Astrocyte of the cerebellum (primary cell): Measurements from ENCODE around the gene EHD3.

Source experiments
- DNase-seq: peaks from one replicate; pipeline ENCODE4 v3.0.0-alpha.2; 2011; ENCODE audit warnings: low read depth
- H3K4me3 ChIP-seq: 2 replicates; pipeline ENCODE4 v1.5.1; 2011; ENCODE audit warnings: mild to moderate bottlenecking, low read depth, low read length, moderate library complexity
- in situ Hi-C: cut with HindIII; loops from 2 replicates; pipeline ENCODE4 v1.10.0; 2017; ENCODE audit warnings: low sequenced_read_pairs
- TF ChIP-seq, protein P1 (sequence below): IDR thresholded peaks from 2 replicates; pipeline ENCODE4 v1.5.1; 2012; ENCODE audit warnings: low read length, low read depth, moderate library complexity, mild to moderate bottlenecking; ENCODE audit errors: missing control alignments

The EHD3 gene

GRCh38 chr2:31192396-31192795 is 41.6 kb upstream of the EHD3 start:
- in situ Hi-C loops: no loop called here
- no peak overlapping the region for H3K4me3 ChIP-seq
- DNase-seq: no peak
- TF ChIP-seq, protein P1, sequence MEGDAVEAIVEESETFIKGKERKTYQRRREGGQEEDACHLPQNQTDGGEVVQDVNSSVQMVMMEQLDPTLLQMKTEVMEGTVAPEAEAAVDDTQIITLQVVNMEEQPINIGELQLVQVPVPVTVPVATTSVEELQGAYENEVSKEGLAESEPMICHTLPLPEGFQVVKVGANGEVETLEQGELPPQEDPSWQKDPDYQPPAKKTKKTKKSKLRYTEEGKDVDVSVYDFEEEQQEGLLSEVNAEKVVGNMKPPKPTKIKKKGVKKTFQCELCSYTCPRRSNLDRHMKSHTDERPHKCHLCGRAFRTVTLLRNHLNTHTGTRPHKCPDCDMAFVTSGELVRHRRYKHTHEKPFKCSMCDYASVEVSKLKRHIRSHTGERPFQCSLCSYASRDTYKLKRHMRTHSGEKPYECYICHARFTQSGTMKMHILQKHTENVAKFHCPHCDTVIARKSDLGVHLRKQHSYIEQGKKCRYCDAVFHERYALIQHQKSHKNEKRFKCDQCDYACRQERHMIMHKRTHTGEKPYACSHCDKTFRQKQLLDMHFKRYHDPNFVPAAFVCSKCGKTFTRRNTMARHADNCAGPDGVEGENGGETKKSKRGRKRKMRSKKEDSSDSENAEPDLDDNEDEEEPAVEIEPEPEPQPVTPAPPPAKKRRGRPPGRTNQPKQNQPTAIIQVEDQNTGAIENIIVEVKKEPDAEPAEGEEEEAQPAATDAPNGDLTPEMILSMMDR: no peak

- in situ Hi-C loops: no loop called here
- TF ChIP-seq, protein P1: no peak
- DNase-seq: no peak
- no peak overlapping the region for H3K4me3 ChIP-seq
These were observed 41.0 kb upstream of the EHD3 start for GRCh38 chr2:31192851-31193392.

- TF ChIP-seq, protein P1: no peak
These were observed 40.1 kb upstream of the EHD3 start for GRCh38 chr2:31193806-31194205.

DNA sequence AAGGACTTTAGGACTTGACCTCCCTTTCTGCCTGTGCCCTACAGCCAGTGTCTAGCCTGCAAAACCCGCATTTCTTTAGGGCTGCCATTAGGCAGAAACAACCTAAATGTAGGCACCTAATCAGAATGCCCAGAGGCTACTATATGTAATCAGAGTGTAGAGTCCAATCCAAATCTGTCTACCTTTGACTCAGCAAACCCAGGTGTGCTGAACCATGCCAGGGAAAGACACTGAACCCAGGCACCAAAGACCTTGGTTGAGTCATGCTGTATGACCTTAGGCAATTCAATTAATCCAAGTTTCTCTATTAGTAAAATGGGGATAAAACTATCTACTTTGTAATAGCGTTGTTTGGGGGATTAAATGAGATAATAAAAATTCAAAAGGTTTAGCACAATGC is 37.3 kb upstream of the EHD3 start:
- no peak for DNase-seq
- in situ Hi-C loops: no loop called here
- TF ChIP-seq, protein P1: no peak
- H3K4me3 ChIP-seq: no peak overlapping the region

More at GRCh38 chr2:31193806-31194205, 40.1 kb upstream of the EHD3 start:
- no peak for DNase-seq
- in situ Hi-C loops: no loop called here
- no peak overlapping the region for H3K4me3 ChIP-seq

DNA sequence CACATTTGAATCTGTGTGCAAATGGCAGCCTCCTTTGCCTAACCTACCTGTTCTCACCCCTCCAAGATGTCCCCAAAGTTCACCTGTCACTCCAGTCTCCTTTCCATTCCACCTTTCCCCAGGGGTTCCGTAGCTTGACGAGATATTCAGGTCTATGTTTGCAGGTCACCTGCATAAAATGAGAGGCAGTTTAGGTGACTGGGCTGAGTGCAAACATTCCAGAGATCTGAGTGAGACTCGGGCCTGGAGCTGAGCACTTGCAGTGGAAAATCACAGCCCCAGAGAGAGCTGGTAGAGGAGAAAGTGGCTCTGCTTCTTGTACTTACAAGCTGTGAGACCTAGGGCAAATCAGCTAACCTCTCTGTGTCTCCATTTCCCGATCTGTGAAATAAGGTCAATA is 36.8 kb upstream of the EHD3 start:
- TF ChIP-seq, protein P1: no peak
- in situ Hi-C loops: no loop called here
- H3K4me3 ChIP-seq: no peak overlapping the region
- no peak for DNase-seq

DNA sequence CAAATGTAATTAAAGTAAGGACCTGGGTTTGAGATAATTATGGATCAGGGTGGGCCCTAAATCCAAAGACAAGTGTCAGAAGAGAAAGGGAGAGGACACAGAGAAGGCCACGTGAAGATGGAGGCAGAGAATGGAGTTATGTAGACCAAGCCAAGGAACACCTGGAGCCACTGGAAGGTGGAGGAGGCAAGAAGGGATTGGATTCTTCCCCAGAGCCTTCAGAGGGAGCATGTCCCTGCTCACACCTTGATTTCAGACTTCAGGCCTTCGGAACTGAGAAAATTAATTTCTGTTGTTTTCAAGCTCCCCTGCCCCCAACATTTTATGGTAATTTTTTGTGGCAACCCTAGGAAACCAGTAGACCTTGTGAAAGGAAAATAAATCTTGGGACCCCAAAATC is 36.3 kb upstream of the EHD3 start:
- TF ChIP-seq, protein P1: no peak
- no peak overlapping the region for H3K4me3 ChIP-seq
- in situ Hi-C loops: no loop called here
- DNase-seq: no peak

GRCh38 chr2:31199206-31199605 is 34.7 kb upstream of the EHD3 start:
- TF ChIP-seq, protein P1: no peak
- no peak for DNase-seq
- no peak overlapping the region for H3K4me3 ChIP-seq
- in situ Hi-C loops: no loop called here
